Measurements from ENCODE around the gene ANKRD29.
"Not testable (repeated sequence)": the region's sequence is repeated elsewhere in the genome, so short reads cannot be mapped to it uniquely, and the experiment has no call there.

Gene ANKRD29

DNA sequence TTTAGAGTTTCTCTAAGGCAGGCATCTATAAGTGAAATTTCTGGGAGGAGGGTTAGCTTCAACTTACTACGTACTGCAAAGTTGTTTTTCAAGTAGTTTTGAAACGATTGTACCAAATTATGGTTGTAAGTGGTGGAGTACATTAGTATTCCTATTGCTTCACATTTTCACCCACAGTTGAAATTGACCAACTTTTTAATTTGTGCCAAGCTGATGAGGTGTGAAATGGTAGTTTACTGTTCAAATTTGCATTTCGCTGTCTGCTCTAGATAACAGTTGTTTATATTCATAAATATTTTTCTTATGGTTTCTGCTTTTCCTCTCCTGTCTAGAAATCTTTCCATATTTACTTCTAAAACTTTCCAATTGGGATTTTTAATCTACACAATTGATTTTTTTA lies 95.0 kb downstream of the ANKRD29 start:
- no peak overlapping the region for H3K4me3 ChIP-seq (ENCODE audit: low read depth, low read length)

DNA sequence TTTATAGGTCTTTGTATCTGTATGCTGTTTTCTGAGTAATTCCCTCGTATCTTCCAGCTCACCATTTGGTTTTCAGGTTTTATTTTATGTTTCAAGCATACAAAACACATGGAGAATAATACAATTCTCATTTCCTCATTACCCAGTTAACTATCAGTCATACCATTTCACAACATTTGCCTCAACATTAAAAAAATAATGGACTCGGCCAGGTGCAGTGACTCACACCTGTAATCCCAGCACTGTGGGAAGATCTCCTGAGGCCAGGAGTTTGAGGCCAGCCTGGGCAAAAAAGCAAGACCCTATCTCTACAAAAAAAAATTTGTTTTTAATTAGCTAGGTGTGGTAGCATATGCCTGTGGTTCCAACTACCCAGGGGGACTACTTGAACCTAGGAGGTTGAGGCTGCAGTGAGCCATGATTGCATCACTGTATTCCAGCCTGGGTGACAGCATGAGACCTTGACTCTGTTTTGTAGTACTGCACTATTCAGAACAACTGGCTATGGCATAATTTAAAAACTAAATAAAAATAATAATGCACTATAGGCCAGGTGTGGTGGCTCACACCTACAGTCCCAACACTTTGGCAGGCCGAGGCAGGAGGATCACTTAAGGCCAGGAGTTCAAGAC lies 96.7 kb downstream of the ANKRD29 start:
- H3K4me3 ChIP-seq (ENCODE audit: low read depth, low read length), result no peak overlapping the region

DNA sequence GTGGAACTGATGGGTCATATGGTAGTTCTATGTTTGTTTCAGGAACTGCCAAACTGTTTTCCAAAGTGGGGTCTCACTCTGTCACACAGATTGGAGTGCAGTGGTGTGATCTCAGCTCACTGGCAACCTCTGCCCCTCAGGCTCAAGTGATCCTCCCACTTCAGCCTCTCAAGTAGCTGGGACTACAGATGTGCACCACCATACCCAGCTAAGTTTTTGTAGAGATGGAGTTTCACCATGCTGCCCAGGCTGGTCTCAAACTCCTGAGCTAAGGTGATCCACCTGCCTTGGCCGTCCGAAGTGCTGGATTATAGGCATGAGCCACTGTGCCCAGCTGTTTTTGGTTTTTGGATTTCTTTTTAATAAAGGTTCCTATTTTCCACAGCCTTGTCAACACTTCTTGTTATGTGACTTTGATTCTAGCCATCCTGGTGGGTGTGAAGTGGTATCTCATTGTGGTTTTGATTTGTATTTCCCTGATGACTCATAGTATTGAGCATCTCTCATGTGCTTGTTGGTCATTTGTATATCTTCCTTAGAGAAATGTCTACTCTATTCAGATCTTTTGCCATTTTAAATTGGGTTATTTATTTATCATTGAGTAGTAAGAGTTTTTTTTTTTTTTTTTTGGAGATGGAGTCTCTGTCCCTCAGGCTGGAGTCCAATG lies 99.2 kb downstream of the ANKRD29 start:
- no peak overlapping the region for H3K4me3 ChIP-seq (ENCODE audit: low read depth, low read length)

DNA sequence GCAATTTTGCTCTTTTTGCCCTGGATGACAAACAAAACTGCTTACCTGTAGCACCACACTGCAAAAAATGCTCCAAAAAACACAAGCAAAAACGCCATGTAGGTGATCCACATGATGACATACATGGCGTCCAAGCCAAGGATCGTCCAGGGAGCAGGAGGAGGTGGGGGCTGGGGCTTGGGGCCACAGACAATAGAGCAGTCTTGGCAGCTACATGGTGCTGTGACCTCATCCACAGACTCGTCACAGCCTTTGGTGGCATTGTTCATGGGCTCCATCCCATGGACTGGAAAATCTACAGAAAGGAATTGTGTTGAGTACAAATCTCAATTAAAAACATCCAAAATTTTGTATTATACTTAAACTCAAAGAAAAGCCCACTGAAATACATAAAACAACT lies 102.5 kb downstream of the ANKRD29 start:
- H3K4me3 ChIP-seq (ENCODE audit: low read depth, low read length), result no peak overlapping the region

DNA sequence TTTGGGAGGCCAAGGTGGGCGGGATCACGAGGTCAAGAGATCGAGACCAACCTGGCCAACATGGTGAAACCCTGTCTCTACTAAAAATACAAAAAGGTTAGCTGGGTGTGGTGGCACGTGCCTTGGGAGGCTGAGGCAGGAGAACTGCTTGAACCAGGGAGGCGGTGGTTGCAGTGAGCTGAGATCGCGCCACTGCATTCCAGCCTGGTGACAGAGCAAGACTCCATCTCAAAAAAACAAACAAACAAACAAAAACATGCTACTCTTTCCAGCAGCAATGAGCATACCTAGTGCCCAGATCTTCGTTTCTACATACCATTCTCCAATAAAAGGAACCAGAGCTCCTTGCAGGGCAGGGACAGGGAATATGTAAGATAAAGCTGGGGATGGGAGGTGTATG lies 105.2 kb downstream of the ANKRD29 start:
- not testable (repeated sequence) for H3K4me3 ChIP-seq (ENCODE audit: low read depth, low read length)

DNA sequence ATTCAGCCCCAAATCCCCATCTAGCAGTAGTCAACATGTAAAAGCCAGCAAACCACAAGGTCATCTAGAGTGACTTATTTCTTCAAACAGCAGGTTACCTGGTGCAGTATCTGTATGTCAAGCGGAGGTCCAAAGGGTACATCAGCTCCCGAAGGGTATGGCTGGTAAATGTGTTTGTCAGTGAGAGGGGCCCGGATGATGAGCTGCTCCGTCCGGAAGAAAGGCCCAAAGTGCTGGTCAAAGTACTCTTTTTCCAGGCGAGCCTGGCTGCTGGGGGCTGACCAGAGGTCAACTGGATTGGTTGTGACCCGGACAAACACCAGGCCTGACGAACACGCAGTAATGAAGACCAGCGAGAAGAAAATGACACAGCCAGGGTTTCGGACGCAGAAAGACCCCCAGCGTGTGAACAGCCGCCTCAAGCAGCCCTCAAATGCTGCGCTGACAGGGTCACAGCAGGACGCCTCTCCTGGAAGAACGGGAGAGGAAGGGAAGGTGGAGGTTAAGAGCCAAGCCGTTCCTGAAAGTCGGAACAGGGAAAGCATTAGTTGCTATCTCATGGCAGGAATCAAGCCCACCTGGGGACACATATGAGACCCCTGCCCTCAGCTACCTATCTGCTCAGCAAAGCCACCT lies 106.4 kb downstream of the ANKRD29 start:
- H3K4me3 ChIP-seq (ENCODE audit: low read depth, low read length), result no peak overlapping the region

DNA sequence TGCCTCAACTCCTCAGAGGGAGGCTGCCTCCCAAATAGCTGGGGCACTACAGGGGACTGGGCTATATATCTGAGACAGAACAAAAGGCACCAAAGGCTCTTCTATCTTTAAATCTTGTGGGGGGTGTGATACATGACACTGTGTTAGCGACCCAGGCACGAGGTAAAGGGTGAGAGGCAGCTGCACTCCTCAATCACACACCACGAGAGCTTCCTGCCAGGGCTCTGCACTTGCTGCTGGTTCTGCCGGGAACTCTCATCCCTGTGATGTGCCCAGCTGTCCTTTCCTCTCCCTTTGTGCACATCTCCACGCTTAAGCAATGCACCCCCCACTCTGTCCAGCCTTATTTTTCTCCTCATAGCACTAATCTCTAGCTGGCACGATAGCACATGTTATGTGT lies 108.8 kb downstream of the ANKRD29 start:
- no peak overlapping the region for H3K4me3 ChIP-seq (ENCODE audit: low read depth, low read length)

DNA sequence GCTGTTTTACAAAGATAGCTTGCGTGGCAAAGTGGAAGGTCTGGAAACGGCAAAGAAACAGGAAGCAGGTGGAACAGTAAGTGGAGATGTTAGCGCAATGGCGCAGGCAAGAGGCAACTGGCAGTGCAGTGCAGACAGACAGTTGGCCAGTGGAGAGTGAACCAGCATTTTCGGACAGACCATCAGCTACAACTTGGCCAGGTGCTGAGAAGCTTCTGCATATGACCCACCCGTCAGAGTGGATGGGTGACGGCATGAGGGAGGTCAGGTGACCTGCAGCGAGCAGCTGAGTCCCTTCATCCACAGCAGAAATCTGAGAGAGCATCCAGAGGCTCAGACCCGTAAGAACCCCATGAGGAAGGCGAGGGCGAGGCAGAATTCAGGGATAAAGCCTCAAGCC lies 110.2 kb downstream of the ANKRD29 start:
- H3K4me3 ChIP-seq (ENCODE audit: low read depth, low read length), result no peak overlapping the region

DNA sequence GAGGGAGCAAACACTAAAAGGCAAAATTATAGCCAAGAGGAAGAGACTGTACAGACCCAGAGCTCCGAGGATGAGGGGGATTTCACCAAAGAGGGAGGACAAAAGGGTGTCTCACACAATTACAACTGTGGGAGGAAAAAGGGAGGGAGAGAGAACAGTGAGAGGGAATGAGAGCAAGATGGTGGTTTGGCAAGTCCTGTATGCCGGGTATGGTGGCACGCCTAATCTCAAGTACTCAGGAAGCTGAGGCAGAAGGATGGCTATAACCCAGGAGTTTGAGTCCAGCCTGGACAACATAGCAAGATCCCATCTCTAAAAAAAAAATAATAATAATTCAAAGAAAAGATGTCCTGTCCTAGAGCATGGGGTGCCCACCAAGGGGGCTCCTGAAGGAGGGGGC lies 110.7 kb downstream of the ANKRD29 start:
- H3K4me3 ChIP-seq (ENCODE audit: low read depth, low read length), result no peak overlapping the region

DNA sequence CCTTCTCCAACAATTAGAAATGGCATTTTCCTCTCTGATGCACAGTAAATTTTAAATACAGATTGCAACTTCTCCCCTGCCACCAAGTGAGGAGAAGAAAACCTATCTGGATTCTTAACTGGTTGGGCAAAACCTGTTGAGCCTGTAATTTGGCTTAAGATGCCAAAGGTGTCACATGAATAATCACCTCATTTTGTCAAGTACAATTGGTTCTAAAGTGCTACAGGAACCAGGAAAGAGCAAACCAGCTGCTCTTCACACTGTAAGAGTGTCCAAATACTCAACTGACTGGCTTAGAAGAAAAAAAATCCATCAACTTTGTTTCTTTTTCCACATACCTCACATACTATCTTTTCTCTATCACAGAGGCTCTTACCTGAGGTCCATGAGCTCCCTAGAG lies 111.8 kb downstream of the ANKRD29 start:
- no peak overlapping the region for H3K4me3 ChIP-seq (ENCODE audit: low read depth, low read length)
